GM12864 (cell line): ENCODE data around the gene ZNF654.

Experiments
- DNase-seq: peaks from one replicate; pipeline ENCODE4 v3.0.0-alpha.2; 2011; ENCODE audit warnings: low read depth
- H3K4me3 ChIP-seq: 2 replicates; pipeline ENCODE4 v1.5.1; 2011; ENCODE audit warnings: mild to moderate bottlenecking, low read depth, low read length, control low read depth
- TF ChIP-seq, protein P1 (sequence below): IDR thresholded peaks from 2 replicates; pipeline ENCODE4 v1.5.1; 2011; ENCODE audit warnings: low read depth, mild to moderate bottlenecking, moderate library complexity, low read length, control low read depth, inconsistent platforms; ENCODE audit errors: missing control alignments

The ZNF654 gene

DNA sequence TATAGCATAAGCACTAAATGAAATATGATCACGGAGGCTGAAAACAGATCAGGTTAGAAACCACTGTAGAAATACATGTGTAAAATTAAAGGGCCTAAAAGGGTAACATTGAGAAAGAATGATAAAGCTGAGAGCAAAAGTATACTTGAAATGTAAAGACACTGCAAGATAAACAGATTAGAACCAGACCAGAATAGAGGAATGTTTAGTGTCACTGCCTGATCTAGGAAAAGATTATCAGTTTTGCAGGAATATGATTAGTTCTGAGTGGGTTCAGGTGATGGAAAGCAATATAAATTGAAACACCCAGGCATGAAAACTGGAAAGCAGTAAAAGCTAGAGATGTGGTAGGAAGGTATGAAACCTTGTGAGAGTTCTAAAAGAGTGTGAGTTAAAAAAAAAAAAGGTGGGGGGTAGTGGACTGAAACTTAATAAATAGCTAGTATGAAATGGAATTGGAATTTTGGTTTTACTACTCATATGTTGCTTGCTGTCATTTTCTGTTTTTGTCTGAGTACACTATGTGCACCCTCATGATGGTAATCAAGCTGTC, 74.7 kb downstream of the ZNF654 start:
- no peak overlapping the region for H3K4me3 ChIP-seq
- DNase-seq, result no peak
- TF ChIP-seq, protein P1, sequence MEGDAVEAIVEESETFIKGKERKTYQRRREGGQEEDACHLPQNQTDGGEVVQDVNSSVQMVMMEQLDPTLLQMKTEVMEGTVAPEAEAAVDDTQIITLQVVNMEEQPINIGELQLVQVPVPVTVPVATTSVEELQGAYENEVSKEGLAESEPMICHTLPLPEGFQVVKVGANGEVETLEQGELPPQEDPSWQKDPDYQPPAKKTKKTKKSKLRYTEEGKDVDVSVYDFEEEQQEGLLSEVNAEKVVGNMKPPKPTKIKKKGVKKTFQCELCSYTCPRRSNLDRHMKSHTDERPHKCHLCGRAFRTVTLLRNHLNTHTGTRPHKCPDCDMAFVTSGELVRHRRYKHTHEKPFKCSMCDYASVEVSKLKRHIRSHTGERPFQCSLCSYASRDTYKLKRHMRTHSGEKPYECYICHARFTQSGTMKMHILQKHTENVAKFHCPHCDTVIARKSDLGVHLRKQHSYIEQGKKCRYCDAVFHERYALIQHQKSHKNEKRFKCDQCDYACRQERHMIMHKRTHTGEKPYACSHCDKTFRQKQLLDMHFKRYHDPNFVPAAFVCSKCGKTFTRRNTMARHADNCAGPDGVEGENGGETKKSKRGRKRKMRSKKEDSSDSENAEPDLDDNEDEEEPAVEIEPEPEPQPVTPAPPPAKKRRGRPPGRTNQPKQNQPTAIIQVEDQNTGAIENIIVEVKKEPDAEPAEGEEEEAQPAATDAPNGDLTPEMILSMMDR, result no peak

DNA sequence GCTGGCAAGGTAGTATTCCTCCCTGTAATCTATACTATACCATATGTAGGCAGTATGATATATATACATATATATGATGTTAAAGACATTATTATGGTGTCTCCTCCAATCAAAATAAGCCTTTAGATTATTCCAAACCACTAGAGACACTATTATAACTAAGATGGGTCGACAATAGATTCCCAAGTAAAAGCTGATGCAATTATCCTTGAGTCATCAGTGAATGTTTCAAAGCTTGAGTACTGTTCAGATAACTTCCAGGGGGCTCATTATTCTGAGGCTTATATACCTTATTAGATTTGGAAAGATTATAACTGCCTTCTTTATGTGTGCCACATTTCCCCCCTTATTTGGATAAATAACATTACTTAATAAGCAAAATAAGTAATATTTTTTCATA, 78.8 kb downstream of the ZNF654 start:
- no peak overlapping the region for H3K4me3 ChIP-seq
- TF ChIP-seq, protein P1, result no peak
- no peak for DNase-seq

DNA sequence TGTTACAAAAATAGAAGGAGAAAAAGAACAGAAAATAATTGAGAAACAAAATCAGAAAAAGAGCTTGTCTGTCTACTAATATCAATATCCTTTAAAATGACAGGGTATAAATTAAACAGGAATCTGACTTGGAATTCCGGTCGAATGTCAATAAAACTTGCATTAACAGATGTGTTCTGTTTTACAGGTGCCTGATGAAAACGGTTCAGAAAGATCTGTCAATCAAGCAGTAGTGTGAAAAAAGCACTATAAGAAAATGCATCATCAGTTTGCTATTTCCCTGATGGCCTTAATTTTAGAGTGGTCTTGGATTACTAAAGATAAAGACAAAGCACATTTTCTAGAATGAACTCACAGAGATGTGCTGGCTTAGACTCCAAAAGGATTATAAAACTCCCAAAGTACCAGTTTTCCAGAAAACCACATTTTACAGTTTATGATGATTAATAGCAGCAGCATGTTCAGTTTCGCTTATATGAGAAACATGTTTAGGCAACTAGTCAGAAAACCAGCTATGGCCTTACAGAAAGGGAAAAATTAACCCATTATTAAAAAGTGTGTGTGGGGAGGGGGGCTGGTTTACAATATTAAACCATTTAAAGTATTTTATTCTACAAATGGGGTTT, 82.5 kb downstream of the ZNF654 start:
- no peak overlapping the region for H3K4me3 ChIP-seq
- TF ChIP-seq, protein P1, result no peak
- DNase-seq, result no peak

DNA sequence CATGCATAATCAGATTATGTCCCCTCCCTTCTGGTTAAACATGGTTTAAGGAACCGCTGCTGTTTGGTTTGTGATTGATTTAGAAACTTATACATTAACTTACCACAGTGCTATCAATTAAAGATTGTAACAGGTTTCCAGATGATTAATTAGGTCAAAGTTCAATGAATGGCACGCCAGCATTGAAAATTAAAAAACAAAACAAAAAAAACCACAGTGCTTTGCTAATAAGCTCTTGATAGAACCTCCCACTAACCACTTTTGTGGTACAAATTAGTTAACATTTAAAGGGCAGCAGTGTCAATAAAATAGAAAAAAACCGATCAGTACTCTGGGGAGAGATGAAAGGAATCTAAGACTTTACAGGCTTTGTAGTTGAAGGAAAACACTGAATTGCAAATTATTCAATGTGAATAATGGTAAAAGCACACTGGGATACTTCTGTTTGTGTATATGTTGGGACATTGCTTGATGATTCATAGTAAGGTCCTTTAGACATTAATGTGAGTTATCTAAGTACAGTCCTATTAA, 83.1 kb downstream of the ZNF654 start:
- no peak for DNase-seq
- H3K4me3 ChIP-seq, result no peak overlapping the region
- TF ChIP-seq, protein P1, result no peak

DNA sequence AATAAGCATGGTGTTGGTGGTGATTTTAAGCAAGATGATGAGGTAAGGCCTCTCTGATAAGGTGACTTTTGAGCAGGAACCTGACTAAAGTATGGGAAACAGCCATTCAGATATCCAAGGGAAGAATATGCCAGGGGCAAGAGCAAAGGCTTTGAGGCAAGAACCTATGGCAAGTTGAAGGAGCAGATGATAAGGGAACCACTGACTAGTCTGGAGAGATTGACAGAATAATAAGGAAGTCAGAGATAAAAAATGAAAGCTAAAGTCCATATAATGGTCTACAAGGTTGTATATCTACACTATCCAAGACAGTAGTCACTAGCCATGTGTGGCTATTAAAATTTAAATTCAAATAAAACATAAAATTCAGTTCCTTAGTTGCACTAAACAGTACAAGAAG, 88.2 kb downstream of the ZNF654 start:
- TF ChIP-seq, protein P1, result no peak
- H3K4me3 ChIP-seq, result no peak overlapping the region
- no peak for DNase-seq

DNA sequence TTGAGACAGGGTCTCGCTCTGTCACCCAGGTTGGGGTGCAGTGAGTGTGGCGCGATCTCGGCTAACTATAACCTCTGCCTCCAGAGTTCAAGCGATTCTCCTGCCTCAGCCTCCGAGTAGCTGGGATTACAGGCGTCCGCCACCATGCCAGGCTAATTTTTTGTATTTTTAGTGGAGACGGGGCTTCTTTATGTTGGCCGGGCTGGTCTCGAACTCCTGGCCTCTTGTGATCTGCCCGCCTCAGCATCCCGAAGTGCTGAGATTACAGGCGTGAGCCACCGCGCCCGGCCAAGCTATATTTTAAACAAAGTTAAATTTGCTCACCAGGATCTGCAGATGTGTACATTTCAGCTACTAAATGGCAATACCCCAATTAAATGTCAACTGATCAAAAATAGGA, 89.6 kb downstream of the ZNF654 start:
- TF ChIP-seq, protein P1, result no peak
- DNase-seq, result no peak
- H3K4me3 ChIP-seq, result peak overlapping the region; percentile 81

DNA sequence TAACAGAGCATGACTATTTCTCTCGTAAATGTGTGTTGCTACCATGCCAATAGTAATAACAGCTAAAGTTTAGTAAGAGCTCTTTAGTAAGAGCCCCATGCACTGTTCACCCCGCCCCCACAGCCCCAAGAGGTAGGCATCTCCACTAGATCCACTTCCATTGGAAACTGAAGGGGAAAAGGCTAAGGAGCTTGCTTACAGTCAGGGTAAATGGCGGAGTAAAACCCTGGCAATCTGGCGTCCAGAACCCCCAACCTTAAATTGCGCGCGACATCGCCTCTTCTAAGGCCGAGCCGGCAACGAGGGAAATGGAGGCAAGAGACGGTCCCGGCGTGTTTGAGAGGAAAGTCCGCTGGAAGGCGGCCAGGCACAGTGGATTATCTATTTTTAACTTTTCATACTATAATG, 90.0 kb downstream of the ZNF654 start:
- TF ChIP-seq, protein P1, result no peak
- DNase-seq, result no peak
- H3K4me3 ChIP-seq, result peak overlapping the region; percentile 81
